A673 (cell line): ENCODE results near the gene SORL1. TPM values are rescaled to one million over a fixed set of nuclear protein-coding genes. Genes with fewer than 3 reads are reported as not detected.

Source experiments
- BruUV-seq: library from RNA; stranded (reverse); fragments of 400-500 nt; replicated peaks from 2 replicates; lab custom pipeline; 2021; lab: Mats Ljungman, UMichigan
- CTCF ChIA-PET: fragments of 300-600 bp; sonication (Branson Sonifier 250); formaldehyde crosslinking; loops from one replicate; lab custom pipeline; 2022; ENCODE audit warnings: antibody characterized with exemption; lab: Charles Lee
- POLR2A ChIA-PET: fragments of 300-600 bp; sonication (Branson Sonifier 250); formaldehyde crosslinking; loops from one replicate; lab custom pipeline; 2022; ENCODE audit warnings: antibody characterized with exemption; ENCODE audit not compliant: low non-redundant PET; lab: Charles Lee
- DNase-seq: peaks from one replicate; pipeline ENCODE4 v3.0.0-alpha.2; 2015; ENCODE audit warnings: low spot score
- H3K27ac ChIP-seq: fragments of 200-600 bp; sonication (generic); 2 replicates; pipeline ENCODE4 v1.5.1; 2016; ENCODE audit warnings: mixed run types, low read depth, mild to moderate bottlenecking, mixed read lengths, antibody characterized with exemption, low read length; ENCODE audit not compliant: poor library complexity, severe bottlenecking
- H3K27me3 ChIP-seq: fragments of 200-600 bp; sonication (generic); replicated peaks from 2 replicates; pipeline ENCODE4 v1.6.1; 2017; ENCODE audit warnings: mixed run types, low read depth, mild to moderate bottlenecking, mixed read lengths, antibody characterized with exemption, low read length; ENCODE audit not compliant: insufficient read depth, poor library complexity
- H3K36me3 ChIP-seq: fragments of 200-600 bp; sonication (generic); 2 replicates; pipeline ENCODE4 v1.6.1; 2016; ENCODE audit warnings: mixed run types, mild to moderate bottlenecking, mixed read lengths, antibody characterized with exemption, low read length; ENCODE audit not compliant: insufficient read depth, poor library complexity, severe bottlenecking
- H3K4me1 ChIP-seq: fragments of 200-600 bp; sonication (generic); 2 replicates; pipeline ENCODE4 v1.6.1; 2017; ENCODE audit warnings: mixed run types, mild to moderate bottlenecking, mixed read lengths, antibody characterized with exemption, low read length; ENCODE audit not compliant: insufficient read depth, poor library complexity, severe bottlenecking
- H3K4me3 ChIP-seq: fragments of 200-600 bp; sonication (generic); 2 replicates; pipeline ENCODE4 v1.5.1; 2016; ENCODE audit warnings: low read depth, mixed run types, mild to moderate bottlenecking, mixed read lengths, low read length; ENCODE audit not compliant: poor library complexity, severe bottlenecking
- H3K9me3 ChIP-seq: fragments of 200-600 bp; sonication (generic); 2 replicates; pipeline ENCODE4 v1.6.1; 2016; ENCODE audit warnings: mixed run types, low read depth, mild to moderate bottlenecking, mixed read lengths, antibody characterized with exemption, low read length; ENCODE audit not compliant: poor library complexity, severe bottlenecking
- EZH2 ChIP-seq: fragments of 200-600 bp; sonication (generic); IDR thresholded peaks from 2 replicates; pipeline ENCODE4 v1.6.1; 2017; ENCODE audit warnings: borderline replicate concordance, low read depth, mild to moderate bottlenecking, mixed read lengths, antibody characterized with exemption, low read length; ENCODE audit not compliant: poor library complexity, severe bottlenecking
- intact Hi-C: fragments of 100-400 bp; cut with micrococcal nuclease; formaldehyde crosslinking; loops from one replicate; pipeline ENCODE4 v1.10.0; 2022; ENCODE audit not compliant: unreplicated experiment
- total RNA-seq: library from RNA; stranded (reverse); gene quantifications from 2 replicates; pipeline ENCODE4 v1.2.3, GENCODE V29; 2021
- TF ChIP-seq, protein P1 (sequence below): fragments of 300-800, 200-600 bp; sonication (generic); conservative IDR thresholded peaks from 2 replicates; pipeline ENCODE4 v1.5.1; 2017; ENCODE audit warnings: low read depth, mild to moderate bottlenecking, antibody characterized with exemption, low read length, moderate library complexity, mixed read lengths

SORL1 gene
- total RNA-seq, 1 experiment from 2014 or later = 0.95 TPM

DNA sequence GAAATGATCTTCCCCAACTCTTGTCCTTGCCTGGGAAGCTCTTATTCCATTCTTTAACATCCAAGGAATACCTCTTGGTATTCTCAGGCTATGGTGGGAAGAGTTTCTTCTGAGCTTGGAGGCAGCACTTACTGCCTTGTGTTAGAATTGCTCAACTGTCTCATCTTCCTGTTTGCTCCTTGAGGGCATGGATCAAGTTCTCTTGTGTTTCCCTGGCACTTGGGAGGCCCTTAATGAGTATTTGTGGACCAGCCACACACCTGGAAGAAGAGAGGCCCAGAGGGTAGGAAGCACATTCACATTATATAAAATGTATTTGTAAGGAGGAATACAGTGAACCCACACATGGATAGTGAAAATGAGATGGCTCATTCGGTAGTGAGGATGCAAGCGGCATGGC is 4.0 kb downstream of the SORL1 start:
- BruUV-seq = no TSS peak
- no peak overlapping the region for H3K4me3 ChIP-seq
- peaks cover 35% of the 10 kb centered on the region for H3K27me3 ChIP-seq
- intact Hi-C loops = no loop called here
- no peak overlapping the region for H3K27ac ChIP-seq
- H3K4me1 ChIP-seq = no peaks in the 10 kb centered on the region
- CTCF ChIA-PET = interaction anchor here (0.6 kb wide), 1 partner anchor 9 kb away, joined by 3 read pairs; no protein-coding TSS in a partner anchor
- POLR2A ChIA-PET = interaction anchor here (0.6 kb wide), 1 partner anchor 17 kb away, joined by 6 read pairs; no protein-coding TSS in a partner anchor
- no peaks in the 10 kb centered on the region for H3K9me3 ChIP-seq
- DNase-seq = no peak
- no peaks in the 10 kb centered on the region for H3K36me3 ChIP-seq
- TF ChIP-seq, protein P1, sequence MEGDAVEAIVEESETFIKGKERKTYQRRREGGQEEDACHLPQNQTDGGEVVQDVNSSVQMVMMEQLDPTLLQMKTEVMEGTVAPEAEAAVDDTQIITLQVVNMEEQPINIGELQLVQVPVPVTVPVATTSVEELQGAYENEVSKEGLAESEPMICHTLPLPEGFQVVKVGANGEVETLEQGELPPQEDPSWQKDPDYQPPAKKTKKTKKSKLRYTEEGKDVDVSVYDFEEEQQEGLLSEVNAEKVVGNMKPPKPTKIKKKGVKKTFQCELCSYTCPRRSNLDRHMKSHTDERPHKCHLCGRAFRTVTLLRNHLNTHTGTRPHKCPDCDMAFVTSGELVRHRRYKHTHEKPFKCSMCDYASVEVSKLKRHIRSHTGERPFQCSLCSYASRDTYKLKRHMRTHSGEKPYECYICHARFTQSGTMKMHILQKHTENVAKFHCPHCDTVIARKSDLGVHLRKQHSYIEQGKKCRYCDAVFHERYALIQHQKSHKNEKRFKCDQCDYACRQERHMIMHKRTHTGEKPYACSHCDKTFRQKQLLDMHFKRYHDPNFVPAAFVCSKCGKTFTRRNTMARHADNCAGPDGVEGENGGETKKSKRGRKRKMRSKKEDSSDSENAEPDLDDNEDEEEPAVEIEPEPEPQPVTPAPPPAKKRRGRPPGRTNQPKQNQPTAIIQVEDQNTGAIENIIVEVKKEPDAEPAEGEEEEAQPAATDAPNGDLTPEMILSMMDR = no peak
- TF ChIP-seq EZH2 = no peak

DNA sequence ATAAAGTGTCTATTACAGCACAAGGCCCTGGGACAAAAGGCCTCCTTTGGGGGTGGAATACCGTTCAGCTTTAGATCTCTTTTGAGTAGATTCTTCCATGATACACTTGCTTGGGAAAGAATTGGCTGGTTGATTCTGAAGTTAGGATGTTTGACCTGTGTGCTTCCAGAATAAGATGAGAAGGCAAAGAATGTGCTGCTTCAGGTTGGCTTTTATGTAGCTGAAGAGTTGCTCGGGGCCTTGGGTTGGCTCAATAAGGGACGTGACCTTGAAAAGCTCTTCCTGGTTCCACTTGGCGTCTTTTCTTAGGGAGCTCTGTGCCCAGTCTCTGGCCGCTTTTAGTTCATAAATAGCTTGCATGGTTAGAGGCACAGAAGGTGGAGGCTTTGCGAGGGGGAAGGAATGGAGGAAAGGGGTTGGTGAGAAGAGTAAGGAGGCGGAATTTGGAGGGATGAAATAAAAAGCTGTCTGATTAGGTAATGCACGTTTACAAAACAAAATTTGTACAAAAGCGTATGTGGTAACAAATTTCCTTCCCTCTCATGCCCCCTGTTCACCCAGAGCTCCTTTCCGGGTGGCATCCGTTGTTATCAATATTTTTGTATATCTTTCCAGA is 4.8 kb downstream of the SORL1 start:
- intact Hi-C loops = no loop called here
- ChIA-PET POLR2A (interaction anchor here (0.6 kb wide), 1 partner anchor 16 kb away, joined by 6 read pairs; no protein-coding TSS in a partner anchor), CTCF (no interaction called here)
- Histone ChIP-seq H3K4me3 (no peak overlapping the region), H3K27me3 (peaks cover 27% of the 10 kb centered on the region), H3K9me3 (no peaks in the 10 kb centered on the region), H3K36me3 (no peaks in the 10 kb centered on the region), H3K27ac (no peak overlapping the region), H3K4me1 (no peaks in the 10 kb centered on the region)
- BruUV-seq = no TSS peak
- no peak for DNase-seq
- TF ChIP-seq, protein P1 = no peak
- TF ChIP-seq EZH2 = no peak

DNA sequence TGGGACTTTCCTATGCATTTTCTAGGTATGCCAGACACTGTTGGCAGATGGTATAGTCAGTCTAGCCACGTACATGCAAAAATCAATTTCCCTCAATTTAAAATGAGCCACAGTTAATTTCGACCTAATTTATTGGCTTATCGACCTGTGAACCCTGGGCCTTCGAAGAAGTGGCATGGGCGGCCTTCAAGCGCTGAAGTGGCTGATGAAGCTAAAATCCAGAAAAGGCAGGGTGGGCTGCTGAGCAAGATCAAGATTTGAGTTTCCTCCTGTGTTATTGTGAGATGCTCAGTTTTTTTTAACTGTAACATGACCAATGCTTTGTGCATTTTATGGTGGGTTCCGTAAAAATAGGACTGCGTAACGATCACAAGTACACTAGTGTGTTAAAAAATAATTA is 6.4 kb downstream of the SORL1 start:
- ChIA-PET CTCF (no interaction called here), POLR2A (no interaction called here)
- Histone ChIP-seq H3K4me1 (no peaks in the 10 kb centered on the region), H3K36me3 (no peaks in the 10 kb centered on the region), H3K27ac (no peak overlapping the region), H3K27me3 (peaks cover 13% of the 10 kb centered on the region), H3K4me3 (no peak overlapping the region), H3K9me3 (no peaks in the 10 kb centered on the region)
- no peak for DNase-seq
- TF ChIP-seq, protein P1 = no peak
- no peak for TF ChIP-seq EZH2
- intact Hi-C loops = no loop called here
- BruUV-seq = no TSS peak
